Stimulated activated CD4-positive, alpha-beta T cell treated with anti-CD3 and anti-CD28 coated beads, Interleukin-4, amount 100 ng/mL, for 1 hour (primary cell): Measurements from ENCODE around the gene SH3TC1.

Source experiments
- DNase-seq: peaks from one replicate; pipeline ENCODE4 v3.0.0-alpha.2; 2020

The SH3TC1 gene

DNA sequence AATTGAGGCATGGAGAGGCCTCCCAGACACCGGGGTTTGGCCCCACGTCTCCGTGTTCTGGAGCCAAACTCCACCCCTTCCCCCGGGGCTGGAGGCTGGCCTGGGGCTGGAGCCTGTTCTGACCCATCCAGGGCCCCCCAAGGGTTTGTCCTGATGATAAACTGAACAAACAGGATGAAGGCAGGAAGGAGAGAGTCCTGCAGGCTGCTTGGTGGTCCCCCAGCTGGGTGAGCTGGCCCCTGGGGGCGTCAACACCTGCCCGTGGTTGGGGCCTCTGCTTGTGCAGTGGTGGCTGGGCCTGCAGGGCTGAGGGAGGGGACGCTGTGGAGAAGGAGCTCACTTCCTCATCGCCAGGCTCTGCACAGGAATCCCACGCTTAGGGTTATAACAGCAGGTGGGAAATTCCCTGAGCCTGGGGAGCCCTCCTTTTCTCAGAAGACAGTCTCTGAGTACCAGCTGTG lies 2.3 kb downstream of the SH3TC1 start:
- DNase-seq = peak; percentile 49

DNA sequence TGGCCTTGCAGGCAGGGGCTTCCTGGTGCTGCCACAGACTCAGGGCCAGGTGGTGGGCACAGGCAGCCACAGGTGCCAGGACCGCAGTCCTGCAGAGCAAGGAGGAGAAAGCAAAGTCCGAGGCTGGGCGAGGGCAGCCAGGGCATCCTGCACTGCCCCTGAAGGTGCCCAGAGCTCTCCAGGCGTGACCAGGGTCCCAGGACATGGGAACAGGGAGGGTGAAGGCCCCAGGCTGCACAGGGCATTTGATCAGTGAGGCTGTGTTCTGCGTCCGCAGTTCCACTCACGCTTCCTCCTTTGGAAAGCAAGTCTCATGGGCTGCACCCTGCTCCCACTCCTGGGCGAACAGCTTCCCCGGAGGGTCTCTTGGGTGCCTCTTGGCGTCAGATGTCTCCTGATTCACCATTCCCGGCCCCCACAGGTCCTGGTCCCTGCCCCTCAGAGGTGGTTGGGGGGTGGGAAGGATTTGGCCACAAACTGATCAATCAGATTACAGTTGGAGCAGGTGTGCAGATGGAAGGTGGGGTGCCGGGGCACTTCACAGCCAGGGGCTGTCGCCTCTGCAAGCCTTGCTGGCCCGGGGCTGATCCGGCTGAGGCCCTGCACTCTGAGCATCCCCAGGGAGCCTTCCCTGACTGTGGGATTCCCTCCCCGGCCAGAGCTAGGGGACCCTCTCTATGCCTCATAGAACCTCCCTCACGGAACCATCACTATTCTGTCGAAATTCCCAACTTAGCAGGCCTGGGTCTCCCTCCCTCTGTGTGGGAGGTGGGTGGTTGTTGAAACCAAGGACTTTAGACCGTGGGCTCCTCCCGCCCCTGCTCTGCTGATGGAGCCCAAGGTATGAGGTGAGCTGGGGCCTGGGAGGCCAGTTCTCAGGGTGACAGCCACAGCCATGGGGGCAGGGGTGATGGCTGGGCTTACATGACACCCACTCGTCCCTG lies 3.3 kb downstream of the SH3TC1 start:
- no peak for DNase-seq

DNA sequence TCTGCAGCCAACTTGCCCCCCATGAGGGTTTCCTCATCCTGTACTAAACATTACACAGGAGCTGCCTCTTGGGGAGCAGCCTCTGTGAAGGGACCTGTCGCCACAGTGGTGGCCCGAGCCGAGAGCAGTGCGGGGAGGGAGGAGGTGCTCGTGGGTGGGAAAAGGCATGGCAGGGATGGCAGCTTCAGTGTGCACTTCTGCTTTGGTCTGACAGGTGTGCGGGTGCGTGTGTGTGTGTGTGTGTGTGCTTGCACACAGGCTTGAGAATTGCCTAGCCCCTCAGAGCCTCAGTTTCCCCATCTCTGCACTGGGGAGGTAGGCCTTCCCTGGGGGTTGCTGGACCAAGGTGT lies 3.9 kb downstream of the SH3TC1 start:
- DNase-seq = no peak

DNA sequence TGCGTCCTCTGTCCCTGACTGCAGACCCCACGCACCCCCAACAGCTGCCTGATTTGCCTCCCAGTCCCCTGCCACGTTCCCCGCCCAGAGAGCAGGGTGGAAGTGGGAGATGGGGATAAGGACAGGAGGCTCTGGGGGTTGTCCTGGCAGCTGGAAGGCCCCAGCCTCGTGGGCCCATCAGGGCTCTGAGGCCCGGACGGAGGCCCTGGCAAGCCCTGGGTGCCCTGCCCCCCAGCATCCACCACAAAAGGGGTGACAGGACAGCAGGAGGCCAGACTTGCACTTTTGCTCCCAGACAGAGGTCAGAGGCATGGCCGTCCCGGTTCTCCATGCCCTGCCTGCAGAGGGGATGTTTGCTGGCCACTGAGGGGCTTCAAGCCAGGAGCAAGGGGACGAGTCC lies 4.7 kb downstream of the SH3TC1 start:
- DNase-seq = no peak

DNA sequence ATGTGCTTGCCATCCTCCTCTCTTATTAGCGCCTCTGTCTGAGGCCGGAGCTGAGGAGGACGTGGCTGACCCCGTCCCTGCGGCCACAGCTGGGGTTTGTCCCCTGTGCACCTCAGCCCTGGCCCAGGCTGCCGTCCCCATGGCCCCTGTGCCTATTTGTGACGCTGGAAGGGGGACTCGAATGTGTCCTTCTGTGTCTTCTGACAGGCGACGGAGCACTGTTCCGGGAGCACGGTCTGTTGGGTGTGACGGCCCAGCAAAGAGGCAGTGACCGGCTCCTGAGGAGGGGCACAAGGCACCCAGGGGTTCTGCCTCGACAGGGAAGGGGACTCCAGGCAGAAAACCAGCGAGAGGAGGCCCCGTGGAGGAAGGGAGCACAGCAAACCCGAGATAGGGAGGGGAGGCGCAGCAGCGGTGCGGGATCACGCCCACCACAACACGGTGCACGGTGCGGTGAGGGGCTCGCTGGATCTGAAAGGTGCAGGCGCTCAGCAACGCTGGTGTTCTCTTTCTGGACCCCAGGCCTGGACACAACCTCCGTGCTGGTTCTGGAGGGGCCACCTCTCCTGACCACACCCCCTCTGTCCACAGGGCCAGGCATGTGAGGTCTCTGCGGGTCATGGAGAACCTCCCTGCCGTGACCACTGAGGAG lies 5.6 kb downstream of the SH3TC1 start:
- DNase-seq = no peak

DNA sequence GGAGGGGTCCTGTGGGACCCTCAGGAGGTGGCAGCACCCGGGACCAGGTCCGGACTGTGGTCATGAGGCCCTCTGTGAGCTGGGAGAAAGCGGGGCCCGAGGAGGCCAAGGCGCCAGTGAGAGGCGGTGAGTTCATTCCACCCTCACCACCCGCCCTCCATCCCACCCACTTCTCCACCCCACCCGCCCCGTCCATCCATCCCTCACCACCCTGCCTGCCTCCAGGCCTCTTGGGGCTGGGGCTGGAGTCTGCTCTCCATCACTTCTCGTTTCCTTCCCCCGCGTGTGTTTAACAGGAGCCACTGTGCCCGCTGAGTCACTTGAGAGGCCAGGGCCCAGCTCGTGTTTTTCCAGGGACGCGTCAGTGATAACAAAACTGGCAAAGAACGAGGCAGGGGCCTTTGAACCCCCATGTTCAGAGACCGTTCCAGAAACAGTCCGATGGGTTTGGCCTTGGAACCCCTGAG lies 6.2 kb downstream of the SH3TC1 start:
- DNase-seq = no peak

DNA sequence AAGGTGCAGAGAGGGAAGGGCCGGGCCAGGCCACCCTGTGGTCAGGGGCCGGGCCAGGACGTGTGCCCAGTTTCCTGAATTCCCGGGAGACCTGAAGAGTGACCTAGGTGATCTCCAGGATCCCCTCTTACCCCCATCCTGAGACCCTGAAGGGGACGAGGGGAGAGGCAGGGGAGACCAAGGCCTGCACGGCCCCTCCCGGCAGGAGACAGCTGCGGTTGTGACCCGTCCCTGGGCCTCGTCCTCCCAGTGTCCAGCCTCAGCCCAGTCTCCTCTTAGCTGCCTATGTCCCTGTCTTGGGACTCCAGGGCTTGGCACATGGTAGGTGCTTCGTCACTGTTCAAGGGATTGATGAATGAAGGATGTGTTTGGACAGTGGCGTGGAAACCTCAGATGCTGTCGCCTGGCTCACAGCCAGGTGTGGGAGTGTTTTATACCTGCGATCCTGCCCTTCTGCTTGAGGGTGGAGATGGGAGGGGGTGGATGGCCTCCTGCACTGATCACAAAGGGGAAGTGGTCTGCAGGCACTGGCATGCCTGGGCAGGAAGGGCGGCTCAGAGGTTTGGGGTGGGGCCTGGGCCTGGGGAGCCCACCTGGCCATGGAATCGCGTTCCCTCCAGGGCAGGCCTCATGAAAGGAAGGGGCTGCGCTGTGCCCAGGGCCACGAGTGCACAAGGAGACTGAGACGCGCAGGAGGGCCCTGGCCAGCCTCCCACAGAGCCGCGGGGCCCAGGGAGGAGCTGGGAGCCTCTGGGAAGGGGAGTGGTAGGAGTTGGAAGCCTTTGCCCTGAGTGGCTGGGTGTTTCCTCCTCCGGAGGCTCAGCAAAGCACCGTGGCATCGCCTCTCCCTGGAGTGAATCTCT lies 6.9 kb downstream of the SH3TC1 start:
- no peak for DNase-seq

DNA sequence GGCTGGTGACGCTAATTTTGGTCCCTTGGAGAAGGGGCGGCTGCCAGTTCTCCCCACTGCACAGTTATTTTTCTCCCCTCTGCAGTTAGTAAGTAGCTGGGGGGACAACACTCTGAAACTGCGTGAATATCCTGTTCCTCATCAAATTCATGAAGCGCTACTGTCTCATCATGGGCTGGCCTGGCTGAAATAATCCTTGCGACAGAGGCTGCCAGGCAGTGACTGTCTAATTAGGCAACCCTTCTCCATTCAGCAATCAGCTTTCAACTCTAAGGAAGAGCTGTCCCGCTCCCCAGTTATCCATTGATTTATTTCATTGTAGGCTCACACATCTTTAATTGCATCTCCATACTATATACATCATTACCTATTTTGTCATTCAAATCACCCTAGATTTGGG lies 8.2 kb downstream of the SH3TC1 start:
- DNase-seq = no peak

DNA sequence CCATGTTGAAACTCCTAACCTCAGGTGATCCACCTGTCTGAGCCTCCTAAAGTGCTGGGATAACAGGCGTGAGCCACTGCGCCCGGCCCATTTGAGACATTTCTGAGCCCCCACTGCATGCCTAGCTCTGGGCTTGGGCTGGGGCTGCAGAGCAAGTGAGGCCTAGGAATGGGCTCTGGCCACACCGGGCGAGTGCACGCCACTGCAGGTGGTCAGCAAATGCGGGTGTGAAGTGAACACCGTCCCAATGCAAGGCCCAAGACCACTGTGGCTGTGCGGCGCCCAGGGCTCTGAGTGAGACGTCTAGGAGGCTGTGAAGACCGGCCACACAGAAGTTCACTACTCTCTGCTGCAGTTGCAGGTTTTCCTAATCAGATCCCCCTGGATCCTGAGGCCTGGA lies 9.5 kb downstream of the SH3TC1 start:
- no peak for DNase-seq

DNA sequence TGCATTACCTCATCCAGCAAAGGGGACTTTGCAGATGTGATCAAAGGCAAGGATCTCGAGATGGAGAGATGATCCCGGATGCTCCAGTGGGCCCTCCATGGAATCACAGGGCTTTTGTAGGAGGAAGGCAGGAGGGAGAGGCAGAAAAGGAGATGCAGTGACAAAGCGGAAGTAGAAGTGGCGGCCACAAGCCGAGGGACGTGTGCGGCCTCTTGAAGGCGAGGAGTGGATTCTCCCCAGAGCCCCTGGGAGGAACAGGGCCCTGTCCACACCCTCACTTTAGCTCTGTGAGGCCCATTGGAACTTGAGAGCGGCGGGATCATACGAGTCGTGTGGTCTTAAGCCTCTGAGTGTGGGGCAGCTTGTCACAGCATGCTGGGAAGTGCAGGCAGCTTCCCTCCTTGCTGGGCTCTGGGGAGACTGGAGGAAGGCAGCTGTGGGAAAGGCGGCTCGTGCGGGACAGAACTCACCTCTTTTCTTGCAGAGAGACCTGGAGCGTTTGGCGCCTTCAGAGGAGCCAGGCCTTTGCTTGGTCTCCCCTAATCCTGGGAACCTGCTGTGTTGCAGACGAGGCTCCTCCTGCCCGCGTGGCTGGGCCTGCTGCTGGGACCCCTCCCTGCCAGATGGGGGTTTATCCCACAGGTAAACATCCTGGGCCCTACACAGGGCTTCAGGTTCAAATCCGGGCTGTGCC lies 10.2 kb downstream of the SH3TC1 start:
- no peak for DNase-seq

DNA sequence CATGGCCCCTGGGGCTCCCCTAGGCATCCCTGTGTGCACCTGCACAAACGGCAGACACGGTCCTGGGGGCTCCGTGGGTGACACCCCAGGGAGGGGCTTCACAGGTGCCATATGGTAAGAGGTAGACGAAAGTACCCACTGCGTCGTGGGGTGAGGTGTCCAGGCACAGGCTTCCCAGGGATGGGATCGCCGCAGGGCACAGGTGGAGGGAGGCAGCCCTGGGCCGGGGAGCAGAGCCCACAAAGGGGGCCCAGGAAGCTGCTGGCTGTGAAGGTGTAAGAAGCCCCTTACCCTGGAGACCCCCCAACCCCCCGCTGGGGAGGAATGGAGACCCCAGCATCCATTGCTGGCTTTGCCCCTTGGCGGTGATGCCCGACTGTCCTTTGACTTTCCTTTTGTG lies 10.9 kb downstream of the SH3TC1 start:
- no peak for DNase-seq

DNA sequence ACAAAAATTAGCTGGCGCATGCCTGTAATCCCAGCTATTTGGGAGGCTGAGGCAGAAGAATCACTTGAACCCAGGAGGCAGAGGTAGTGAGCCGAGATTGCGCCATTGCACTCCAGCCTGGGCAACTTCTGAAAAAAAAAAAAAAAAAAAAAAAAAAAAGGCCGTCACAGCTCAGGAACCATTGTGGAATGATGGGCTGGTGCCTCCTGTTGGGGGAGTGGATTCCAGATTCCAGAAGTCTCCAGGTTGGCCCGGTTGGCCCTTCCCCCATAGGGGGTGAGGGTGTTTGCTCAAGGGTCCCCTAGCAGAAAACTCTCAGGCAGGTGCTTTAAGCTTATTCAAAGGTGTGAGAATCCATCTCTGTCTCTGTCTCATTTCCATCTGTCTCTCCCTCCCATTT lies 11.5 kb downstream of the SH3TC1 start:
- DNase-seq = no peak

DNA sequence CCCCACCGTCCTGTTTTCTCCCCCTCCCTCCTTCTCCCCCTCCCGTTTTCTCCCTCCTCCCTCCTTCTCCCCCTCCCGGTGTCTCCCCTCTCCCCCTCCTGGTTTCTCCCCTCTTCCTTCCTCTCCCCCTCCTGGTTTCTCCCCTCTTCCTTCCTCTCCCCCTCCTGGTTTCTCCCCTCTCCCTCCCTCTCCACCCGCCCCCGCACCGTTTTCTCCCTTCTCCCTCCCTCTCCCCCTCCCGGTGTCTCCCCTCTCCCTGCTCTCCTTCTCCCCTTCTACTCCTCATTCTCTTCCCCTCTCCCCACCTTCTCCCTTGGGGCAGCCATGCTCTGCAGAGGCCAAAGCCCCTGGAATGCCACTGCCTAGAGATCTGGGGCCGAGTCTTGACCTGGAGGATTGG lies 12.2 kb downstream of the SH3TC1 start:
- DNase-seq = no peak

DNA sequence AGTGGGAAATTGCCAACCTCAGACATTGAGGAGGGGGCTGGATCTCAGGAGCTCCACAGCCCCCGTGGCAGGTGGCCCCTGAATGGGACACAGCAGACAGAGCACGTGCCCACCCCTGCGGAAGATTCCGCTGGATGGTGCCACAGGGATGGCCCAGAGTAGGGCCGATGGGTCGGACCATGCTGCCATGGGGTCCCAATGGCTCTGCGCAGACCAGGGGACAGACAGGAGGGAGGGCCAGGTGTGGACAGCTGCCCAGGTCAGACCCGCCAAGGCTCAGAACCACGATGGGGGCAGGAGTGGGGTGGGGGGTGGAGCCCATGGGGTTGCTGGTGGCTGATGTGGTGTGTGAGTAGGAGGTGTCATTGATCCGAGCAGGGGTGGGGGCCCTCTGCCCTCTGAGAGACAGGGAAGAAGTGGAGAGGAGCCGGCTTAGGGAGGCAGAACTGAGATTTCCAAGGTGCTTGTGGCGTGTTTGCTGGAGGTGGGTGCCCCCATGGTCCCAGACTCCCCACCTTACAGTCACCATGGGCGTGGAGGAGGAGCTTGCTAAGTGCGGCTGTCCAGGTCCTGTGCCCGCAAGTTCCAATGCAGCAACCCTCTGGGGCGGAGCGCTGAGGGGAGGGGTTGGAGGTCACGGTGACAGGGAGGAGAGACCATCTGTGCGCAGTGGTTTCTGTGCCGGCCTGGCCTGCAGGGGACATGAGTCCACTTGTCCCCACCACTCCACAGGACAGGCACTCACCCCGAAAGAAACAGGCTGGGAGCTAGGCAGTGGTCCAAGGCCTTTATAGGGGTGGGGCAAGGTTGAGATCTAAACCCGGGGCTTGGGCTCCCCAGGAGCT lies 12.9 kb downstream of the SH3TC1 start:
- no peak for DNase-seq

DNA sequence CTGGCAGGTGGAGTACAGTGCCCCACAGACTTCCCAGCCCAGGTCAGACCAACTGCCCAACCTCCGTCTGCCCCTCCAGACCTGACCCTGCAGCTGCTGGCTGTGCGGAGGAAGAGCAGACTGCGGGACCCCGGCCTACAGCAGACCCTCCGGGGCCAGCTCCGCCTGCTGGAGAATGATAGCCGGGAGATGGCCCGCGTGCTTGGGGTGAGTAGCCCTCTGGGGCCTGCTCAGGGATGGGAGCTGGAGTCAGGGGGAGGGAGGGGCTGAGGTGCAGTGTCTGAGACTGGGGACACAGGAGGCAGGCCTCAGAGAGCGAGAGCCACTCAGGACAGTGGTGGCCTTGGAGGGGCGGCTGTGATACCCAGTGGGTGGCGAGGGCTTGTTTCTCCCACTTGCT lies 13.5 kb downstream of the SH3TC1 start:
- DNase-seq = no peak

DNA sequence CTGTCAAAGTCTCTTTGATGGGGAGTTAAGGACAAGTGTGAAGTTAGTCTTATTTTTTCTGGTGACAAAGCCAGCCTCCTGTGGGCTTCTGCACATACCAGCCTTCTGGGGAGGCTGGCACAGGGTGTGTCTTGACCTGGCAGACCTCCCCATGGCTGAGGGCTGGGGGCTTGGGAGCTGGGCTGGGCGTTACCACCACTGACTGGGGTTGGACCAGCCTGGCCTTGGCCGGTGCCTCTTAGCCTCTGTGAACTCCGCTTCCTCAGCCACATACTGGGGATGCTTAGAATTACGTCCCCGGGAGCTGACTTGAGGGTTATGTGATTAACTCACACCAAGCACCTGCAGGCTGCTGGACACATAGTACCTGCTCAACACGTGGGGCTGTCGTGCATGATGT lies 14.0 kb downstream of the SH3TC1 start:
- no peak for DNase-seq

DNA sequence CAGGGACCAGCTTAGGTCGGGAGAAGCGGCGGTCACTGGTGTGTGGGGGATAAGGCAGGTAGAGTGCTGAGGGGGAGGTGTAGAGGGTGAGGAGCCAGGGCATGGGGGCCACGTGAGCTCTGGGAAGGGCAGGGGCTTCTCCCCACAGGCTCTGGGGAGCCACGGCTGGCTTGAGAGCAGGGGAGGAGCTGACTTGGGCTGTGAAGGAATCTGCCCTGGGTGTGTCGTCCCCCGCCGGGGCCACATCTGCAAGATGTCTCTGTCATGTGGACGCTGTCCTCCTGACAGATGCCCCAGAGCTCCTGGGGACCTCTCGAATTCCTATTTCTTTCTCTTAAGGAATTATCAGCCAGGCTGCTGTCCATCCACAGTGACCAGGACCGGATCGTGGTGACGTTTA lies 15.0 kb downstream of the SH3TC1 start:
- no peak for DNase-seq

DNA sequence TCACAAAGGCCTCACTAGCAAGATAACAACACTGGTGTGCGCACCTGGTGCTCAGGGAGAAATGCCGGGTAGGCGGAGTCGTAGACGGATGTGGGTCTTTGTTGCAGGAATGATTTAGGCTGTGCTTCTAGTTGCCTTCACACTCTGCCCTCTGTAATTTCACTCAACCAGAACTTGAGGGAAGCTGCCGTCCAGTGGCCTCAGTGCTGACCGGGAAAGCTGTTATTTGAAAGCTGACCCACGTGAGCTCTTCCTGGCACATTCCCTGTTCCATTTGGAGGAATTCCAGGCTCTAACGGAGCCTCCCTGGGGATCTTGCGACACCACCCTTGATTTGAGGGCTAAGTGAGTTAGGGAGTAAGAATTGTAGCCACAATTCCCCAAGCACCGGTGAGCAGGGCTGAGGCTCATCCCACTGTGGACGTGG lies 15.9 kb downstream of the SH3TC1 start:
- DNase-seq = no peak

DNA sequence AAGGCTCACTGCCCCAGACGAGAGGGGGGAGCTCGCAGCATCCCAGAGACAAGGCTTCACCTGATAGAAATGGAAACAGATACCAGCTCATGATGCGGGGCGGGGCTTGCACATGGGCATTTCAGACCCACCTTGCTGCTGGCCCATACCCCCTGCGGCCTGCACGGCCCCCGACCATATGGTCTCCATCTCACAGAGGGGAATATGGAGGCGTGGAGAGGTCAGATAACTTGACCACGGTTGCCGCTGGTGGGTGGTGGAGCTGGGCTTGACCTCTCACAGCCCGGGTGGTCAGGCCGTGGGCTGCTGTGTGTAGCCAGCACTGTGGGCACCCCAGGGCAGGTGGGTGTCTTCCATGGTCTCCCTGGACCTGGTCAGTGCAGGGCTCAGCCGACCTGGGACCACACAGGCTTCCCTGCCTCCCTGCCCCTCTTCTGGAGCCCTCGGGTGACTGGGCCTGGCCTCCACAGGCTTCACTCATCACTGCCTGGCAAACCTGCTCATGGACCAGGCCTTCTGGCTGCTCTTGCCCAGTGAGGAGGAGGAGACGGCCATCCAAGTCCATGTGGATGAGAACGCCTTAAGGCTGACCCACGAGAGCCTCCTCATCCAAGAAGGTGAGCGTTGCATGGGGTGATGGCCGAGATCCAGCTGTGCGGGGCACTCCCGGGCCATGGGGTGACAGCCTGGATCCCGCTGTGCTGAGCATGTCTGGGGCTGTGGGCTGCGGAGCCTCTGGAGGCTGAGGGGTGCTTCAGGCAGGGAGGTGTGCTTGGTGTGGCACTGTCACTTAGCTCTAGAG lies 16.8 kb downstream of the SH3TC1 start:
- no peak for DNase-seq

DNA sequence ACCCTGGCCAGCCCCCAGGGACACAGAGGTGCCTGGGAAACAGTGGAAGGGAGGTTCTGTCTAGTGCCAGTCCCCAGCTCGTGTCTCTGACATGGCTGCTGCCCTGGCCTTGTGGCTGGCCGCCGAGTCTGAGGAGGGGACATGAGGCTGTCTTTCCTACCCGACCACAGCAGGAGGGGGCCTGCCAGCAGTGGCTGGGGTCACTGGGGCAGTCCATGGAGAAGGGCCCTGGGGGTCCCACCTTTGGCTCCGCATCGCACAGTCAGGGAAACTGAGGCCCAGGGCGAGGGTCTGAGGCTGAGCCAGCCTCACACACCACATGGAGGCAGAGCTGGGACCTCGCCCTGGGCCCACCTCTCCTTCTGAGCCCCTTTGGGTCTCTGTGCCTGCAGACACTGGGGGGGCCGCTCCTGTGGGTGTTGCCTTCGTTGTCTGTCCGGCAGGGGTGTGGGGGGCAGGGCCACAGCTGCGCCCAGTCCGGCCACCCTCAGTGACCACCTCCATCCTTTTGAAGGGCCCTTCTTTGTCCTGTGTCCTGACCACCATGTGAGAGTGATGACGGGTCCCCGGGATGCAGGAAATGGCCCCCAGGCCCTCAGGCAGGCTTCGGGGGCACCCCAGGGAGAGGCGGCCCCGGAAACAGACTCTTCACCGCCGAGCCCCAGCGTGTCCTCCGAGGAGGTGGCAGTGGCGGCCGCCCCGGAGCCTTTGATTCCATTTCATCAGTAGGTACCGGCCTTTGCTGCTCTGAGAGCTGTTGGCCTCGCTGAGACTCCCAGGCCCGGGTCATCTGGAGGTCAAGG lies 17.6 kb downstream of the SH3TC1 start:
- no peak for DNase-seq
